Left colon (tissue), 2 donors: Measurements from ENCODE around the gene PCDHGA2. TPM values are rescaled to one million over a fixed set of nuclear protein-coding genes. Genes with fewer than 3 reads are reported as not detected.

ENCODE experiments used
- total RNA-seq, 2 donors: library from RNA; stranded (reverse); fragmentation: NEBNext Ultra II Directional; extraction: Animal tissue kit (Norgen Biotek cat#: 25700); gene quantifications; one replicate each; pipeline ENCODE4 v1.2.1, GENCODE V29; 2021
- donor health status: DM: no; HTN: no; CAD: no.
- donor health status: DM: yes; HTN: yes; CAD: no.

The PCDHGA2 gene
- total RNA-seq, 2 donors from 2014 or later: 0.31 to 0.75 TPM

Other genes starting within 250 kb of the PCDHGA2 start
- gene PCDHB2, start 244.1 kb upstream of the PCDHGA2 start, total RNA-seq: 1 to 10 TPM; 1.1 to 1.2 TPM
- gene PCDHB3, start 238.3 kb upstream of the PCDHGA2 start, total RNA-seq: 1 to 10 TPM in 1 of 2 donors, under 1 TPM in 1; 0.73 to 1.4 TPM
- under 1 TPM; 0.46 to 0.81 TPM for gene PCDHB4, start 216.9 kb upstream of the PCDHGA2 start, total RNA-seq
- under 1 TPM; 0.31 to 0.56 TPM for gene PCDHB5, start 203.6 kb upstream of the PCDHGA2 start, total RNA-seq
- gene PCDHB6, start 188.7 kb upstream of the PCDHGA2 start, total RNA-seq: under 1 TPM in 1 of 2 donors, not detected in 1; 0.11 TPM
- under 1 TPM; 0.12 to 0.34 TPM for gene PCDHB7, start 166.1 kb upstream of the PCDHGA2 start, total RNA-seq
- under 1 TPM; 0.59 to 0.67 TPM for gene PCDHB8, start 161.0 kb upstream of the PCDHGA2 start, total RNA-seq
- gene PCDHB16, start 156.4 kb upstream of the PCDHGA2 start, total RNA-seq: 1 to 10 TPM in 1 of 2 donors, under 1 TPM in 1; 0.34 to 1.2 TPM
- gene PCDHB9, start 151.6 kb upstream of the PCDHGA2 start, total RNA-seq: under 1 TPM; 0.34 to 0.61 TPM
- gene PCDHB10, start 146.4 kb upstream of the PCDHGA2 start, total RNA-seq: under 1 TPM; 0.40 to 0.56 TPM
- gene PCDHB11, start 139.1 kb upstream of the PCDHGA2 start, total RNA-seq: 1 to 10 TPM in 1 of 2 donors, under 1 TPM in 1; 0.82 to 1.4 TPM
- under 1 TPM; 0.24 to 0.42 TPM for gene PCDHB12, start 130.0 kb upstream of the PCDHGA2 start, total RNA-seq
- 1 to 10 TPM; 1.3 to 2.0 TPM for gene PCDHB13, start 124.8 kb upstream of the PCDHGA2 start, total RNA-seq
- 1 to 10 TPM; 1.2 to 1.7 TPM for gene PCDHB14, start 115.4 kb upstream of the PCDHGA2 start, total RNA-seq
- 1 to 10 TPM in 1 of 2 donors, under 1 TPM in 1; 0.49 to 1.1 TPM for gene PCDHB15, start 93.4 kb upstream of the PCDHGA2 start, total RNA-seq
- gene SLC25A2, start 34.7 kb upstream of the PCDHGA2 start, total RNA-seq: 1 to 10 TPM in 1 of 2 donors, under 1 TPM in 1; 0.95 to 1.4 TPM
- gene TAF7, start 18.0 kb upstream of the PCDHGA2 start, total RNA-seq: 10 to 100 TPM; 52.3 to 66.1 TPM
- under 1 TPM; 0.31 TPM for gene PCDHGA1, start 8.2 kb upstream of the PCDHGA2 start, total RNA-seq
- gene PCDHGA3, start 5.1 kb downstream of the PCDHGA2 start, total RNA-seq: under 1 TPM; 0.21 to 0.39 TPM
- gene PCDHGB1, start 11.3 kb downstream of the PCDHGA2 start, total RNA-seq: 1 to 10 TPM in 1 of 2 donors, under 1 TPM in 1; 0.79 to 1.1 TPM
- under 1 TPM; 0.37 to 0.84 TPM for gene PCDHGA4, start 16.3 kb downstream of the PCDHGA2 start, total RNA-seq
- gene PCDHGB2, start 21.2 kb downstream of the PCDHGA2 start, total RNA-seq: 1 to 10 TPM; 1.6 to 1.7 TPM
- 1 to 10 TPM in 1 of 2 donors, under 1 TPM in 1; 0.70 to 1.5 TPM for gene PCDHGA5, start 25.4 kb downstream of the PCDHGA2 start, total RNA-seq
- 1 to 10 TPM in 1 of 2 donors, under 1 TPM in 1; 0.98 to 1.5 TPM for gene PCDHGB3, start 31.5 kb downstream of the PCDHGA2 start, total RNA-seq
- gene PCDHGA6, start 35.1 kb downstream of the PCDHGA2 start, total RNA-seq: 1 to 10 TPM; 1.6 to 2.0 TPM
- 1 to 10 TPM; 1.3 to 1.5 TPM for gene PCDHGA7, start 44.0 kb downstream of the PCDHGA2 start, total RNA-seq
- gene PCDHGB4, start 48.9 kb downstream of the PCDHGA2 start, total RNA-seq: 1 to 10 TPM in 1 of 2 donors, under 1 TPM in 1; 0.98 to 1.3 TPM
- under 1 TPM; 0.73 to 0.82 TPM for gene PCDHGA8, start 53.9 kb downstream of the PCDHGA2 start, total RNA-seq
- 1 to 10 TPM; 3.4 to 4.0 TPM for gene PCDHGB5, start 59.2 kb downstream of the PCDHGA2 start, total RNA-seq
- gene PCDHGA9, start 64.0 kb downstream of the PCDHGA2 start, total RNA-seq: 1 to 10 TPM; 1.6 to 2.6 TPM
- gene PCDHGB6, start 69.3 kb downstream of the PCDHGA2 start, total RNA-seq: 1 to 10 TPM; 1.9 to 2.2 TPM
- 1 to 10 TPM; 2.8 to 5.3 TPM for gene PCDHGA10, start 74.2 kb downstream of the PCDHGA2 start, total RNA-seq
- 1 to 10 TPM; 3.0 to 4.2 TPM for gene PCDHGB7, start 78.9 kb downstream of the PCDHGA2 start, total RNA-seq
- gene PCDHGA11, start 82.3 kb downstream of the PCDHGA2 start, total RNA-seq: 1 to 10 TPM; 1.3 to 2.2 TPM
- 1 to 10 TPM; 1.8 to 2.0 TPM for gene PCDHGA12, start 91.7 kb downstream of the PCDHGA2 start, total RNA-seq
- 10 to 100 TPM; 15.3 to 16.0 TPM for gene PCDHGC3, start 137.2 kb downstream of the PCDHGA2 start, total RNA-seq
- gene PCDHGC4, start 146.3 kb downstream of the PCDHGA2 start, total RNA-seq: under 1 TPM; 0.64 to 0.92 TPM
- under 1 TPM; 0.75 to 0.76 TPM for gene PCDHGC5, start 150.3 kb downstream of the PCDHGA2 start, total RNA-seq